ENCODE data around the gene RBM20. TPM values are rescaled to one million over a fixed set of nuclear protein-coding genes. Genes with fewer than 3 reads are reported as not detected.
A peak's percentile ranks its signal among the peaks of the same experiment; 100 is the strongest.

RBM20 gene
- total RNA-seq, 1 experiment from 2014 or later = not detected

- Mint-ChIP-seq H3K36me3 (ENCODE audit: insufficient read depth, unreplicated experiment) (no peaks in the 10 kb centered on the region), H3K9me3 (ENCODE audit: low read depth, unreplicated experiment) (no peaks in the 10 kb centered on the region), H3K27ac (ENCODE audit: unreplicated experiment) (no peak overlapping the region), H3K4me3 (ENCODE audit: low read depth, unreplicated experiment) (no peak overlapping the region), H3K4me1 (ENCODE audit: low read depth, unreplicated experiment) (no peaks in the 10 kb centered on the region), H3K27me3 (ENCODE audit: unreplicated experiment) (peaks cover 22% of the 10 kb centered on the region)
- DNase-seq = peak; percentile 11
- intact Hi-C loops (cut with micrococcal nuclease; ENCODE audit: unreplicated experiment) = no loop called here
- BruUV-seq (replicated peaks) = no TSS peak
- CTCF ChIA-PET = no interaction called here
- no peak for TF ChIP-seq CTCF (IDR thresholded peaks at IDR 0.05; ENCODE audit: unreplicated experiment)
These were observed 2.9 kb upstream of the RBM20 start for GRCh38 chr10:110641256-110641655.

- CTCF ChIA-PET = interaction anchor here (0.6 kb wide), 1 partner anchor 421 kb away, joined by 3 read pairs; no protein-coding TSS in a partner anchor
- H3K27me3 Mint-ChIP-seq (ENCODE audit: unreplicated experiment) = peaks cover 22% of the 10 kb centered on the region
- no TSS peak for BruUV-seq (replicated peaks)
- H3K9me3 Mint-ChIP-seq (ENCODE audit: low read depth, unreplicated experiment) = no peaks in the 10 kb centered on the region
- no peak for DNase-seq
- intact Hi-C loops (cut with micrococcal nuclease; ENCODE audit: unreplicated experiment) = no loop called here
- no peak overlapping the region for H3K27ac Mint-ChIP-seq (ENCODE audit: unreplicated experiment)
- no peaks in the 10 kb centered on the region for H3K4me1 Mint-ChIP-seq (ENCODE audit: low read depth, unreplicated experiment)
- TF ChIP-seq CTCF (IDR thresholded peaks at IDR 0.05; ENCODE audit: unreplicated experiment) = no peak
- no peaks in the 10 kb centered on the region for H3K36me3 Mint-ChIP-seq (ENCODE audit: insufficient read depth, unreplicated experiment)
- H3K4me3 Mint-ChIP-seq (ENCODE audit: low read depth, unreplicated experiment) = peak overlapping the region; percentile 63
These were observed 1.7 kb upstream of the RBM20 start for GRCh38 chr10:110642204-110643034.

DNA sequence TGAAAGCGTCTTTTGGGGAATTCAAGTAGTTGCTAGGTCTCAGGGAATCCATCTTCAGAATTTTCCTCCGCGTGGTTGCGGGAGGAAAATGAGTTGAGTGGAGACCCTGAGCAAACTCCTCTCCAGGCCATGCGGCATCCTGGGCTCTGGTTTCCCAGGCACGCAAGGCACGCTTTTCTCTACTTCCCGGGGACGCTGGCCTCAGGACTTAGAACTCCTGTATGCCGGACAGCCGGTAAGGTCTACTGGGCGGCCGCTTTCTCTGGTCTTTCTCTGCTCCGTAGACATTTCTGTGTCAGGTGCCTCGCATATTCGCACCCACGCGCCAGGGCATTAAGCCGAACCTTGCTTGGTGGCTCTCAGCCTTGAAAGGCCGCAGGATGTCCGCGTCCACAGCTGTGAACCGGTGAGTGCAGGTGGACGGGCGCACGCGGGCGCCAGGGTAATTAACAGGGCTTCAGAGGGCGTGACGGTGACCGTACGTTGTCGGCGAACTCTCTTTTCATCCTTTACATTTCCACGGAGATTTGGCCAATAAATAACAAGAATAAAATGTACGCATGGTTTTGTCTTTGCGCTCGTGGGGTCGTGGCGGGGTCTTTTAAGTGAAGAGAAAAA, 992 bp upstream of the RBM20 start:
- H3K36me3 Mint-ChIP-seq (ENCODE audit: insufficient read depth, unreplicated experiment) = no peaks in the 10 kb centered on the region
- intact Hi-C loops (cut with micrococcal nuclease; ENCODE audit: unreplicated experiment) = no loop called here
- CTCF ChIA-PET = no interaction called here
- no peak overlapping the region for H3K27ac Mint-ChIP-seq (ENCODE audit: unreplicated experiment)
- no peaks in the 10 kb centered on the region for H3K4me1 Mint-ChIP-seq (ENCODE audit: low read depth, unreplicated experiment)
- DNase-seq = no peak
- no peaks in the 10 kb centered on the region for H3K9me3 Mint-ChIP-seq (ENCODE audit: low read depth, unreplicated experiment)
- no TSS peak for BruUV-seq (replicated peaks)
- TF ChIP-seq CTCF (IDR thresholded peaks at IDR 0.05; ENCODE audit: unreplicated experiment) = no peak
- H3K27me3 Mint-ChIP-seq (ENCODE audit: unreplicated experiment) = peaks cover 22% of the 10 kb centered on the region
- H3K4me3 Mint-ChIP-seq (ENCODE audit: low read depth, unreplicated experiment) = peak overlapping the region; percentile 63

- no TSS peak for BruUV-seq (replicated peaks)
- Mint-ChIP-seq H3K27ac (ENCODE audit: unreplicated experiment) (no peak overlapping the region), H3K9me3 (ENCODE audit: low read depth, unreplicated experiment) (no peaks in the 10 kb centered on the region), H3K36me3 (ENCODE audit: insufficient read depth, unreplicated experiment) (no peaks in the 10 kb centered on the region), H3K4me1 (ENCODE audit: low read depth, unreplicated experiment) (no peaks in the 10 kb centered on the region), H3K4me3 (ENCODE audit: low read depth, unreplicated experiment) (peak overlapping the region; percentile 63), H3K27me3 (ENCODE audit: unreplicated experiment) (peaks cover 22% of the 10 kb centered on the region)
- DNase-seq = no peak
- intact Hi-C loops (cut with micrococcal nuclease; ENCODE audit: unreplicated experiment) = no loop called here
- CTCF ChIA-PET = no interaction called here
- TF ChIP-seq CTCF (IDR thresholded peaks at IDR 0.05; ENCODE audit: unreplicated experiment) = no peak
These were observed 694 bp downstream of the RBM20 start for GRCh38 chr10:110644598-110645462.

Measured in Calu3 (cell line).